GM12874 (cell line): ENCODE measurements around the gene MYOM1.

Source experiments
- TF ChIP-seq, protein P1 (sequence below): IDR thresholded peaks from 2 replicates; pipeline ENCODE4 v1.5.1; 2011; ENCODE audit warnings: low read depth, mild to moderate bottlenecking, control low read depth, low read length, moderate library complexity; ENCODE audit not compliant: insufficient read depth

MYOM1 gene

DNA sequence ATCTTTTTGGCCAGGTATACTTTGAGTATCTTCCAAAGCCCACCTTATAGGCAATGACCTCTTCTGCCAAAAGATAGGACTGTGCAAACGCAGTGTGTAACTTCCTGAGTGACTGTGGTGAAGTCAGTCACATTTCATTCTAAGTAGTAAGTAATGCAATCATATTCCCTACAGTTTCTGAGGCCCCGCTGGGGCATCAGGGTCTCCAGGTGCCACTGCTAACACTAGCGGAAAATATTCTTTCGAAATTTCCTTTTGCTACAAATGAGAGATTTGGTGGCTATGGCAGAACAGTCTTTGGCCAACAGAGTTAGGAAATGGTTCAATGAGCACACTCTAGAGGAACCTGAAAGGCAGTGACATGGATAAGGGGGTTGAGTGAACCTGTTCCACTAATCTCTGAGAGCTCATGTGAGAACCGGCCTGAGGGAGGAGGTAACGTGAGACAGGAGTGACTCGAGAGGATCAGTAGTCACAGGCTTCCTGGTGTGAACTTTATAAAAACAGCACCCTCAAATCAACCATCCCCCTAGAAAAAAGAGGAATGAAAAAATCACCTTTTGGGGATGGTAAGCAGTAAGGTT, 104.2 kb downstream of the MYOM1 start:
- TF ChIP-seq, protein P1, sequence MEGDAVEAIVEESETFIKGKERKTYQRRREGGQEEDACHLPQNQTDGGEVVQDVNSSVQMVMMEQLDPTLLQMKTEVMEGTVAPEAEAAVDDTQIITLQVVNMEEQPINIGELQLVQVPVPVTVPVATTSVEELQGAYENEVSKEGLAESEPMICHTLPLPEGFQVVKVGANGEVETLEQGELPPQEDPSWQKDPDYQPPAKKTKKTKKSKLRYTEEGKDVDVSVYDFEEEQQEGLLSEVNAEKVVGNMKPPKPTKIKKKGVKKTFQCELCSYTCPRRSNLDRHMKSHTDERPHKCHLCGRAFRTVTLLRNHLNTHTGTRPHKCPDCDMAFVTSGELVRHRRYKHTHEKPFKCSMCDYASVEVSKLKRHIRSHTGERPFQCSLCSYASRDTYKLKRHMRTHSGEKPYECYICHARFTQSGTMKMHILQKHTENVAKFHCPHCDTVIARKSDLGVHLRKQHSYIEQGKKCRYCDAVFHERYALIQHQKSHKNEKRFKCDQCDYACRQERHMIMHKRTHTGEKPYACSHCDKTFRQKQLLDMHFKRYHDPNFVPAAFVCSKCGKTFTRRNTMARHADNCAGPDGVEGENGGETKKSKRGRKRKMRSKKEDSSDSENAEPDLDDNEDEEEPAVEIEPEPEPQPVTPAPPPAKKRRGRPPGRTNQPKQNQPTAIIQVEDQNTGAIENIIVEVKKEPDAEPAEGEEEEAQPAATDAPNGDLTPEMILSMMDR: no peak

DNA sequence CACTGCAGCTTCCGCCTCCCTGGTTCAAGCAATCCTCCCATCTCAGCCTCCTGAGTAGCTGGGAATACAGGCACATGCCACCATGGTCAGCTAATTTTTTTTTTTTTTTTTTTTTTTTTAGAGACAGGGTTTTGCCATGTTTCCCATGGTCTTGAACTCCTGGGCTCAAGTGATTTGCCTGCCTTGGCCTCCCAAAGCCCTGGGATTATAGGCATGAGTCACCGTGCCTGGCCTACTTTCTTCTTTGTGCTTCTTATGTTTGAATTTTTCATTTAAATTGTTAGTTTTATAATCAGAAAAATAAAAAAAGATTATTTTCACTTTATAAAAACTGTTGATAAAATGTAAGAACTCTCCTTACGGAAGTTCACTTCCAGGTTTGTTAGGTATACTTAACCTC, 105.3 kb downstream of the MYOM1 start:
- TF ChIP-seq, protein P1: no peak

DNA sequence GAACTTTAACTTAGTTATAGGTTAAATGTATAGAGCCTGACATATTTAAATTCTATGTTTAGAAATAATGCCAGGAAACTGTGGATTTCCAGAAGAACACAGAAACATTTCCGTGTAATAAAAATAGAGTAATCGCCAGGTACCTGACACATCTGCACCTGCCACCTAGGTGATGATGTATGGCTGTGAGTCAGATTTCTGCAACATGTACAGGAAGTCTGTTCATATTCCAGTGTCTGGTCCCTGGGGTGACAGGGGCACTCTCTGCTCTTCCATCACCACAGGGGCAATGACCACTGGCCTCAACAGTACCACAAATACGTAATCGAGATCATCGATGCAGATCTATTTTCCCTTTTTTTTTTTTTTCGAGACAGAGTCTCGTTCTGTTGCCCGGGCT, 105.7 kb downstream of the MYOM1 start:
- TF ChIP-seq, protein P1: no peak

DNA sequence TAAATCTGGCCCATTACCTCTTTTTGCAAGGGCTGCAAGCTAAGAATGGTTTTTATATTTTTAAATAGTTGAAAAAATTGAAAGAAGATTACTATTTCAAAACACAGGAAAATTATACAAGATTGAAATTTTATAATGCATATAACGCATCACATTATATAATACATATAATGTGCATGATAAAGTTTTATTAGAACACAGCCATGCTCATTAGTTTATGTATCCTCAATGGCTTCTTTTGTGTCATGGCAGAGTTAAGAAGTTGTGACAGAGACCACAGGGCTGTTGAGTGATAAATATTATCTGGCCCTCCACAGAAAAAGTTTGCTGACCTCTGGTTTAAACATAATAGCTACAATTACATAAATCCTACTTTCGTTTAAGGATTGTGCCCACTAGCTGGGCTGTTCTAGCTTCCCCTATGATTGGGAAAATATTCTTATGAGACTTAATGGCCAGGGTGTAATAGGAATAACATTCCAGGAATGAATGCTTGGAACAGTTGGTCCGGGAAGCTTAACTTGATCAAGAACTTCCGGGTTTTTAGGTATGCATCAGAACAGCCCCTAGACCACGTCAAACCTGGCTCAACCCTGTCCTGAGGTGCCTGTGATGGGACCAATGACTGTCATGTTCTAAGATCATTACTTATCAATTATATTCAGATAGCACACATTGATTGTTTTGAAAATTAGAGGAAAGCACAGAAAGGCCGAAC, 108.1 kb downstream of the MYOM1 start:
- TF ChIP-seq, protein P1: no peak

DNA sequence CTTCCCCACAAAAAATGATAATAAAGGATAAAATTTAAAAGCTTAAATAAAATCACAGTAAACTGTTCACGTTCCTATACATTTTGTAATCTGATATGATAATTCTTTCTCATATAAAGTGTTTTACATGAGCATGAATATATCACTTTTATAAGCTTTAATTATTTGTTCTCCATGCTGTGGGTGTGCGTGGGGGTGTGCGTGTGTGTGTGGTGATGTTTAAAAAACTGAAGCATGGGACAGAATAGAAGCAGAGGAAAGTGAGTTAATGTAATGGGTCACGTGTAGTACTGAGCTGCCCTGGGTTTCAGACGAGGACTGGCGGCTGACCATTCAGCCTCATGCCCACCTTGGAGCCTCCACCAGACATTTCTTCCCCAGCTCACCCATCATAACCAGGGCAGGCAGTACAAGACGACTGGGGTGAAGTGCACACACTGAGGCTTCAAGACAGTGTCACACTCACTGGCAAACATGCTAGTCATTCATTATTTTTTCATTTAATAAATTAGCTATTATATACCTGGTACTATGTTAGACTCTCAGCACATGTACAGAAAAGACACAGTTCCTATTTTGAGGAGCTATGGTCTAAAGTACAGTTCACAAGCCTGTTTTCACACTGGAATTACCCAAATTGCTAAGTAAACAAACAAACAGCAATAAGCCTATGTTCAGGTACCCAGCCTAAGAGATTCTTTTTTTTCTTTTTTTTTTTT, 109.6 kb downstream of the MYOM1 start:
- TF ChIP-seq, protein P1: no peak

DNA sequence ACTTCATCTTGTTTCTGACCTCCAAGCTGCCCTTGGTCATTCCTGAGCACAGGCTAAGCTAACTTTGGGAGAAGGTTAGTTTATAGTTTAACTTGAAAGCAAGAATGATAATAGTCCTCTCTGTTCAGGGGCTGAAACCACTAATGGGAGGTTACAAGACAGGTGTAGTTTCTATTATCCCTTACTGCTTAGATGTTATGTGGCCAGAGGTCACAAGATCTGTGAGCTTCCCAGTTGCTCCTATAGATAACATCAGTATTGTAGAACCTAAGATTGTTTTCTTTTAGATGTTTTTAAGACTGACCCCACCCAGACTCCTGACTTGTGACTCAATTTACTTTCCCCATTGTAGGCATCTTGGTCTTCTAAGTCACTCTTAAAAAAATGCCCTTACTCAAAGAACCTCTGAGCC, 112.0 kb downstream of the MYOM1 start:
- TF ChIP-seq, protein P1: no peak
